Measurements from ENCODE around the gene PKD2L2.

GRCh38 chr5:137858223-137858916, 30.9 kb upstream of the PKD2L2 start:
- no peak for TF ChIP-seq CTCF (optimal IDR thresholded peaks at IDR 0.05 in 1 of 3, IDR thresholded peaks at IDR 0.05 in 1 of 3, conservative IDR thresholded peaks at IDR 0.05 in 1 of 3; ENCODE audit: extremely low read depth in 1 of 3, insufficient read depth in 2 of 3, low read length in 3 of 3)
- no peak for TF ChIP-seq EZH2 (IDR thresholded peaks at IDR 0.05; ENCODE audit: low read length)

Data from keratinocyte (primary cell).